GM21423 (cell line): ENCODE results near the gene LCE3B.
"Not testable (repeated sequence)": the region's sequence is repeated elsewhere in the genome, so short reads cannot be mapped to it uniquely, and the experiment has no call there.

Experiments
- ATAC-seq: cut with Tn5 transposase; IDR thresholded peaks from one replicate; pipeline ENCODE4 v1.9.1; 2021; ENCODE audit warnings: mild to moderate bottlenecking, moderate library complexity; ENCODE audit not compliant: unreplicated experiment

The LCE3B gene, protein sequence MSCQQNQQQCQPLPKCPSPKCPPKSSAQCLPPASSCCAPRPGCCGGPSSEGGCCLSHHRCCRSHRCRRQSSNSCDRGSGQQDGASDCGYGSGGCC

DNA sequence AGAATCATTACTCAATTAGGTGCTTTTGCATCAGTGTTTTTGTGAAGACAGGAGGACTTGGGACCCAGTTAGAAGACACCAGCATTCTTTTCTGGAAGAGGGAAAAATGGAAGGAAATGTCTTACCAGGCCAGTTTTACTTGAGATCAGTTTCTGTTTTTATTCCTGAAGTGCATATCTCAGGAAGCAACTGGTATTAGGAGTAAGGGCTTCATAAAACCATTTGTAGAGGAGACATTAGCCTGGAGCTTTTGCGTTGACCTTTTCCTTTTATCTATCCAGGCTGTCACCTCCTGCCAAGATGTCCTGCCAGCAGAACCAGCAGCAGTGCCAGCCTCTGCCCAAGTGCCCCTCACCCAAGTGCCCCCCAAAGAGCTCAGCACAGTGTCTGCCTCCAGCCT lies at the start of gene LCE3B:
Gene LCE3B, plus strand, starts transcription at position 301 of the 400 bp plus-strand sequence. Its CDS starts 0 bp downstream, at position 301.
- ATAC-seq, result no peak

DNA sequence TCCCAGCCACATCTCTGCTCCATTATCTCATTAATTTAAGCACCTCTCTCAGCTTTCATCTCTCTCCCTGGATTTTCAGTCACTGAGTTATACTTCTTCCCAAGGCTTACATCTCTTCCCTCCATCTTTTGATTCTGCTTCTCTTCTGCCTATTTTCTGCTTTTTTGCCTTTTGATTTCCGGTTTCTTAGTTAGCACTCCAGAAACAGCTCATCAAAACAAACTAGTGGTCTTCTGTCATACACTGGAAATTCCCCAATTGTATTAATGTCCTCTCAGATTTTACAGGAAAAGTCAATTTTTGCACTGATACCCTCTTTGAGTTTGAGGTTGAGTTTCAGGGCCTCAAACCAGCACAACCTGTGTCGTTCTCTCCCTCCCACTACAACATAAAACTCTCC lies 48.5 kb upstream of the LCE3B start:
- no peak for ATAC-seq

DNA sequence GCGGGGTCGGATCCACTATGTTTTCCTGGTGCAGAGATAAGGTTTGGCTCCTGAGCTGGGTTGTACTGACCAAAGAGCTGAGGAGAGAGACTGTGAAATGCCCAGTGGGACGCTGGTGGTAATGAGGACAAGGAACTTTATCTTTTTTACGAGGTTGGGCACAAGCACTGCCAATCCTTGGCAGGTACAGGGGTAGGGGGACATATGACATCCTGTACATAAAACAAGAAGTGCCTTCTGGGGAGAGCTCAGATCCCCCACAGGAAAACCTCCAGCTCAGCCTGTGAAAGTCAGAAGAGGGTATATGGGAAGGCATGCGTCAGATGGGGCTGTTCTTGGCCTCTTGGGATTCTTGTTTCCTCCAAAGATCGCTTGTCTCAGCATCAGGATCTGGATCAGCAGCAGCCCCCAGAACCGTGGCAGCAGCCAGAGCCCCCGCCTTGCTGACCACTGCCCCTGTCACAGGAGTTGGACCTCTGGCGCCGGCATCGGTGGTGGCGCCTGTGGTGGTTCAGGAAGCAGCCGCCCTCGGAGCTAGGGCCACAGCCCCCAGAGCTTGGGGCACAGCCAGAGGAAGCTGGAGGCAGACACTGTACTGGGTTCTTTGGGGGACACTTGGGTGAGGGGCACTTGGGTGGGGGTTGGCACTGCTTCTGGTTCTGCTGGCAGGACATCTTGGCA lies 47.9 kb upstream of the LCE3B start:
- no peak for ATAC-seq

DNA sequence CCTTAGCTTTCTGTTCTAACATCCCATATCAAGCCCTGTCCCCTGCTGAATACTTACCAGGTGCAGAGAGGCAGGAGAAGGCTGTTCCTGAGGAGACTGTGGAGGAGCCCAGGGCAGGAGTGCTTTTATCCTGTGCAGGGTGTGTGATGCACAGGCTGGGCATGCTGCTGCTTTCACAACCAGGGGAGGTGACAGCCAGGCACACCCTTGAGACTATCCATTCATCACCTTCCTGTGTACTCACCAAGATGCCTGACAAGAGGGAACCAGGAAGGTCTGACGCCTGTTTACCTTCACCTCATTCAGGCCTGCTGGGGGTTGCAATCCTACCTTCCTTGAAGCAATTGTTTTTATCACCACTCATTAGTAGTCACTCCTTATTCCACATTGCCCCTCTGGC lies 46.9 kb upstream of the LCE3B start, which contains the start of gene LCE3E:
Gene LCE3E, minus strand, starts transcription at position 100 of the 400 bp plus-strand sequence. CDS start 572 bp downstream, outside the sequence.
- no peak for ATAC-seq

DNA sequence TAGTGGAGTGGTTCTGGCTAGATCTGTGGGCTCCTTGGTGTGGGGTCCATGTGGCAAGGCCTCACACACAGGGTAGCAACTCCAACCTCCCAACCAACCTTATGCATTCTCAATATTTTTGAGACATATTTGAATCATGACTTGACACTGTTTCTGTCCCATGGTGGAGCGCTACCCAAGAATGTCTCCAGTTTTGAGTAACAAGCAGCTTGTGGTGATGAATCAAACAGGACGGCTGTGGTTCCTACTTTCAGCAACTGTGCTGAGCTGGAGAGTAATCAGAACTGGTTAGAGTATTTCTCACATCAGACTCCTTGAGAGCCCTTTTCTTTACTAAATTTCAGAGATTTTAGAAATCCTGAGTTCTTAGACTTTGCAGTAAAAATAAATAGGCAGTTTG lies 36.4 kb upstream of the LCE3B start:
- ATAC-seq, result no peak

DNA sequence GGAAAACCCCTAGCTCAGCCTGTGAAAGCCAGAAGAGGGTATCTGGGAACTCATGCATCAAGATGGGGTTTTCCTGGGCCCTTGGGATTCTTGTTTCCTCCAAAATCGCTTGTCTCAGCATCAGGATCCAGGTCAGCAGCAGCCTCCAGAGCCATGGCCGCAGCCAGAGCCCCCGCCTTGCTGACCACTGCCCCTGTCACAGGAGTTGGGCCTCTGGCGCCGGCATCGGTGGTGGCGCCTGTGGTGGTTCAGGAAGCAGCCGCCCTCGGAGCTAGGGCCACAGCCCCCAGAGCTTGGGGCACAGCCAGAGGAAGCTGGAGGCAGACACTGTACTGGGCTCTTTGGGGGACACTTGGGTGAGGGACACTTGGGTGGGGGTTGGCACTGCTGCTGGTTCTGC lies 34.1 kb upstream of the LCE3B start:
- not testable (repeated sequence) for ATAC-seq

DNA sequence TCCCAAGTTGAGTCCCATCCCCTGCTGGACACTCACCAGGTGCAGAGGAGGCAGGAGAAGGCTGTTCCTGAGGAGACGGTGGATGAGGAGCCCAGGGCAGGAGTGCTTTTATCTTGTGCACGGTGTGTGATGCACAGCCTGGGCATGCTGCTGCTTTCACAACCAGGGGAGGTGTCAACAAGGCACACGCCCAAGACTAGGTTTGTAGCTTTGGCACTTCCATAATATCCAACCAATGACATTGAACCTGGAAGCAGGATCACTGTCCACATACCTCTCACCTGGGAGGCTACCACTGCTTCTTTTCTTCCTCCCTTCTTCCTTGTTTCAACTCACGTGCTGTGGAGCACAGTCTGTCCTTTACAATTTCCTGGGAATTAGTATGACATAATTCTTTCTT lies 33.2 kb upstream of the LCE3B start, which contains the start of gene LCE3D:
Gene LCE3D, minus strand, starts transcription at position 84 of the 400 bp plus-strand sequence. CDS start 580 bp downstream, outside the sequence.
- ATAC-seq, result no peak

DNA sequence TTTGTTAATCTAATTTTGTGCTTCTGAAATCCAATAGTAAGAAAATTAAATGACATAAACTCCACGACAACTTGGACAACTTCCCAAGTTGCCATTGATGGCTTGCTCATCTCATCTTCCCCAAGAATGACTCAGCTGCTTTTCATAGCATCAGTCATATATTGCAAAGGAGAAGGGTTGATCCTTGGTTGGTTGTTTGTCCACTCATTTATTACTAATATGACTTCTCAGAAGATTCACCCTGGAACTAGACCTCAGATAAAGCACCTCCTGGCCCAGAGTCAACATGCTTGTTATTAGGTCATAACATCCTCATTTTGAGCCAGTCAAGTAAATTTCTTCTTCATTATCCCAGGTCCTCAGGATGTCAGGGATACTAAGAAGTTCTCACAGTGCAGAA lies 31.0 kb upstream of the LCE3B start:
- ATAC-seq, result no peak

DNA sequence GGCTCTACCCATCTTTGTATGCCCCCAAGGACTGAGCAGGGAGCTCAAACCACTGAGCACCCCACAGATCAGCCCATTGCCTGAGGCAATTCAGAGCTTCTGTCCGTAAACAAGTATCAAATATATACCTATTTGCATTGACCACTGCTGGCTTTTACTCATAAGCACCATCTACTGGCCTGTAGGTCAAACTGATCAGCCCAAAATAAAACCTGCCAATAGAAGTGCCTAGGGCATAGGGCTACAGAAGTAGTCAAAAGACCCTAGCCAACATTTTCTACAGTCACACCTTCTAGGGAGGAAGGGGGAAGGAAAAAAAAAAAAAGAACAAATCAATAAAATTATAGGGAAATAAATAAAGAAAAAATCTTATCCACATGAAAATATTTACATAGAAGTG lies 28.0 kb upstream of the LCE3B start:
- ATAC-seq, result no peak

DNA sequence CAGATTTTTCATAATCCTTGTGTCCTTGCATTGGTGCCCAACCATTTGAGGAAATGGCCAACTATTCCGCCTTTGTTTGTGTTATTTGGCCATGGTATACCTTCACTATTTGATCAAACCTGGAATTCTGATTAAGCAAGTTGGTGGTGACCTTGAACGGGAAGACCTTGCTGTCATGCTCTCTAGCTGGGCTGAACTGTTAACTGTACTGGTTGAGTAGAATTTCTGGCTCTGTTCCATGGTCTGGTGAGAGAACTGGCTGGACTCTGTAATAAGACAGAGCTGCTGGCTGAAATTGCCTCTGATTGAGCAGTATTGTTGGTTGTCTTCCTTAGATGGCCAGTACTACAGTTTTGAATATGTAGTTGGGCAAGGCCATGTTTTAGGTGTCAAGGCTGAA lies 16.6 kb upstream of the LCE3B start:
- no peak for ATAC-seq

DNA sequence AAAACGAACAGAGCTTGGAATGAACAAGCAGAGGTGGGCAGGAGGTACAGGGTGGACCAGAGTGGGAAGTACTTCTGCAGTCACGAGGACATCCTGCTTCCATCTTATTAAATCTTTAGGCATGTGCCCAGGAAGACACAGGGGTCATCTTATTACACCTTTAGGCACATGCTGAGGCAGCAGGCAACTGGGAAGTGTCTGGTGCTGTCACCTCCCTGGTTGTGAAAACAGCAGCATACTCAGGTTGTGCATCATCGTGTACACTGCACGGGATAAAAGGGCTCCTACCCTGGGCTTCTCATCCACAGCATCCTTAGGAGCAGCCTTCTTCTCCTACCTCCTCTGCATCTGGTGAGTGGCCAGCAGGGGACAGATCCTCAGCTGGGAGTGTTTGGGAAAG lies 13.7 kb upstream of the LCE3B start, which contains the start of gene LCE3C:
Gene LCE3C, plus strand, starts transcription at position 301 of the 400 bp plus-strand sequence. CDS start 498 bp downstream, outside the sequence.
- no peak for ATAC-seq

DNA sequence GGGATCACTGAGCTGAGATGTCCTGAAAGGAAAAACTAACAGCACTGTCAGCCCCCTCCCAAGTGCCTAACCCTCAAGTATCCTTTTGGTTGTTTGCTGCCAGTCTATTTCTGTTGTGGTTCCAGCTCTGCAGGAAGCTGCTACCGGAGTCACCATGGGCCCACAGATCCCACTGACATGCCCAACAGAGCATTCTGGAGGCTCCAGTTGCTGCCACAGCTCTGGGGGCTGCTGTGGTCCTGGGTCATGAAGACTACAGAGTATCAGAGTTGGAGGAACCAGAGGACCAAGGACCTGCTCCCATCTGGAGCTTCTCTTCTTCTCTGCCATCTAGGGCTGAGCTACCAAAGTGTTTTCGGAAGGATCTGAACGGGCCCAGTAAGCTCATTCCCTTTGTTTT lies 8.4 kb downstream of the LCE3B start:
- ATAC-seq, result no peak

DNA sequence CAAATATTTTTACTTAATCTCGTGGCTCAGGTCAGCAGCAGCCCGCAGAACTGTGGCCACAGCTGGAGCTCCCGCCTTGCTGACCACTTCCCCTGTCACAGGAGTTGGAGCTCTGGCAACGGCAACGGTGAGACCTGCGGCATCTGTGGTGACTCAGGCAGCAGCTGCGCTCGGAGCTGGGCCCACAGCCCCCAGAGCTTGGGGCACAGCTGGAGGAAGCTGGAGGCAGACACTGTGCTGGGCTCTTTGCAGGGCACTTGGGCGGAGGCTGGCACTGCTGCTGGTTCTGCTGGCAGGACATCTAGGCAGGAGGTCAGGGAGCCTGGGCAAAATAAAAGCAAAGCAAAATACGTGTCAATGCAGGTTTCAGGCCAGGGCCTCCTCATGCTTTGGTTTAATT lies 9.2 kb downstream of the LCE3B start, which contains the start of gene LCE3A:
Gene LCE3A, minus strand, starts transcription at position 301 of the 400 bp plus-strand sequence. Its CDS starts 0 bp downstream, at position 301.
- no peak for ATAC-seq

DNA sequence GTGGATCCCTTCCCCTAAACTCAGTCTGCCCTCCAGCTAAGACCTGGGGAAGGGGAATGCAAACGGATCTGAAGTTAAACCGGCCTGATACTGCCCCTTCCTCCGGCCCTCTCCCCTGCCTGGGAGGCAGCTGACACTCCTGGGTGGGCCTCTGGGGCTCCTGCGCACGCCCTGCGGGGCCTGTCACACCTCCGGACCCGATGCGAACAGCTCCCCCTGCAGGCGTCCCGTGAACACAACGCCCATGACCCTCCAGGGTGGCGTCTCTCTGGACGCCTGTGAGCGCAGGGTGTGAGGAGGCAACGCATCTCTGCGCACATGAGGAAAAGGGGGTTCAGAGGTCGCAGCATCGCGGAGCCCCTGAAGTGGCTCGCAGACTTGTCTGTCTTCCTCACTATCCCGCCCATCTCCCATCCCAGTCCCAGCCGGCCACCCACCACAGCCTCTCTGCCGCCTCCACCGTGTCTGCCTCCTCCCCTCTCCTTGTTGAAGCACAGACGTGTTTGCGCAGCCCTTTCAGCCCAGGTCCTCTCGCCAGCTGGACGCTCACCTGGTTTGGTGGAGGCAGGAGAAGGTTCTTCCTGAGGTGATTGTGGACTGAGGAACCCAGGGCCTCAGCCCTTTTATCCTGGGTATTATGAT lies 9.7 kb downstream of the LCE3B start:
- ATAC-seq, result no peak

DNA sequence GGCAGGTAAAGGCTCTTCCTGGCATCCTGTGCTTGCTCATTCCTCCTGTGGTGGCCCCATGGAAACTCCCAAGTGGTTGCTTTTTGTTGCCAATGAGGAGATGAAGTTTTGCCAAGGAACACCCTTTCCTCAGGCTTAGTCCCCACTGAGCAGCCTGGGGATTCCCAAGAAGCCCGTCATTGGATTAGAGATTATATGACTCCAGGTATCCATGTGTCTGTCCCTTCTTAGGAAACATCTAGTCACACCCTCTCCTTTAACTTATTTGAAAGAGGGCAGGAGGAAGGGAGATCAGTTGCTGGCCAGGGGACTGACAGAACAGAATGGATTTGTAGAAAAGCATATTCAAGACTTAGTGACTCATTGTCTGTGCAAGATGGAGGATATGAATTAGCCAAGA lies 13.1 kb downstream of the LCE3B start:
- no peak for ATAC-seq

DNA sequence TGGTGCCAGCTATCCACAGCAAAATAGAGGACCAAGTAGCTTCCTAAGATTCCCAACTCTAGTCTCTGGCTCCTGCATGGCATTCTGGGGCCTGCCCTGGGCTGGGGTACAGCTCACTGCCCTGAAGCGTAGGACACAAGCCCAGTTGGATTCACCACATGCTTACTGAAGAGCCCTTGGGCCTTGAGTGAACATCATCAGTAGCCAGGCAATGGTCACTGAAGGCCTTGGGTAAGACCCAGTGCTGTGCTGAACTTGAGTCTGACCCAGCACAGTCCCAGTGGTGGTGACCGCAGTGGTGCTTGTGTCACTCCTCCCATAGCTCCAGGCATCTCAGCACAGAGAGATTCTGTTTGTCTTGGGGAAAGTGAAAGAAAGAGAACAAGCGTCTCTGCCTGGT lies 17.0 kb downstream of the LCE3B start:
- ATAC-seq, result no peak

DNA sequence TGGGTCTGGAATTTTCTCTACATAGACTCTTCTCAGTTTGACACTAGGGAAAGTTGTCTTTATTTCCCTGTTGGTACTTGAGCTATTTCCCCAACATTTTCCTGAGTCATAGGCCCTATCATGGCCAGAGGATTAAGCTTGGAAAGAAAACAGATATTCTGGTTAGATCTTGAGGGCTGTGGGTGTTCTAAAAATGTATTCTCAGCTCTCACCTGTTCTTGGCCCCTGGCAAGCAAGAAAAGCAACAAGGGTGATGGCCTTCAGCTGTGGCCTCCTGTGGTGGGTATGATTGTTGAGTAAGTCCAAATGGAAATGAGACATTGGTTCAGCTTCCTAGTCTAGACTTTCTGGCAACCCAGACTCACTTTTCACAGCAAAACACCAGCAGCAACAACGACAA lies 26.7 kb downstream of the LCE3B start:
- ATAC-seq, result no peak

DNA sequence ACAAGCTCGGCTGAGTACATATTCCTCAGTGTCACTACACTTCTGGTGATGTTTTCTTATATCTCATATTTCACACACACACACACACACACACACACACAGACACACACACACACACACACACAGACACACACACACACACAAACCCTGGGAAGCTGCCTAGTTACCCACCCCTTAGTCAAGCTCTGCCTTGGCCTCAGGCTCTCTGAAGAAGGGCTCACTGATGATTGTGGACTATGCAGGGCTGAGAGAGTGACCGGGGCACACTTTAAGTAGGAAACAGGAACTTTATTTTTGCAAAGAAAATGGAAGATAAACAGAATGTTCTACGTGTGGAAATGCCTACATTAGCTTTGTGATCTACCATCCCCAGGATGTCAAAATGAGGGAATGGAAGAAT lies 30.3 kb downstream of the LCE3B start:
- ATAC-seq, result no peak

DNA sequence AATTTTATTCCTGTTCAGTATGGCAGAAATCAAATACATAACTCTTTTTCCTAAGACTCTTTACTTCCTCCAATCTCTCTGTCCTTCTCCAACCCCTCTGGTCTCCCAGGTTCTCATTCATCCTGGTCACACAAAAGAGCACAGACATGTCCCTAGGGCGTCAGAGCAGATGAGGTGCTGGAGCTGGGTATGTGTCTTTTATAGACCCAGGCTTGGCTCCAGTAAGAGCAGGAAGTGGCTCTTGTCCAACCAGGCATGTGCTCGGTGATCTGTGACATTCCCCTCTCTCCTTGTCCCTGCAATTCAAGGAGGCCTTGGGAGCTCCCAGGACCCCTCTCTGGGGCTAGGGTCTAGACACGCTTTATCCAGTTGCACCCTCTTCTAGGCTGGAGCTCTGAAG lies 31.5 kb downstream of the LCE3B start:
- ATAC-seq, result no peak

DNA sequence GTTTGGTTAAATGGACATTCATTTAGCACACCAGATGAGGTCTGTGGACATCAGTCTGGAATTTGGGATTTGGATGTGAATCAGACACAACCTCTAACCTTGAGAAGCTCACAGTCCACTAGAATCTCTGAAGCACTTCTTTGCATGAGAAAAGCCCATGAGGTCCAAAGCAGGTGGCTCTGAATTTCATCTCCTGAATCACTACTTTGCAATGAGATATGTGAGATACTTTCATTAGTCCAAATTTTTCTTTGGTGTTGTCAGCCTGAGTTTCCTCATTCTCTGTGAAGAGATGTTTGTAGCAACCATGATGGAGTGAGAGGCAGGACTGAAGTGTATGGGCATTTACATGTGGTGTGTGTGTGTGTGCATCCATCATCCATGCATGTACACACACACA lies 33.0 kb downstream of the LCE3B start:
- ATAC-seq, result no peak

DNA sequence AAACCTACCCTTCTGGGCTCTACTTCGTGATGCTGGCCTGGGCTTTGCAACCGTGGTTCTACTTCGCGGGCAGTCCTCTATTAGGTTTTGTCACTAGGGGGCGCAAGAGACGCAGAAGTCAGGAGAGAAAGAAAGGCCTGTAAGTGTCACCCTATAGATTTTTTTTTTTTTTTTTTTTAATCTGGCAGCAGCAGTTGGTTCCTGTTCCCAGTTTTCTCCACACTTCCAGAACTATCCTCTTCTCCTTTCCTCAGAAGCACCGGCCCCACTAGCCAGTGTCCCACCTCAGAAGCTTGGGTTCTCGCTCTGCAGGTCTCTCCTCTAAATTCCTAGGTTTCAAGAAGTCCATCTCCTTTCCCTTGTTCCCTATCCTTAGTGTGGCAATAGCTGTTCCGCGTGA lies 40.5 kb downstream of the LCE3B start:
- no peak for ATAC-seq

DNA sequence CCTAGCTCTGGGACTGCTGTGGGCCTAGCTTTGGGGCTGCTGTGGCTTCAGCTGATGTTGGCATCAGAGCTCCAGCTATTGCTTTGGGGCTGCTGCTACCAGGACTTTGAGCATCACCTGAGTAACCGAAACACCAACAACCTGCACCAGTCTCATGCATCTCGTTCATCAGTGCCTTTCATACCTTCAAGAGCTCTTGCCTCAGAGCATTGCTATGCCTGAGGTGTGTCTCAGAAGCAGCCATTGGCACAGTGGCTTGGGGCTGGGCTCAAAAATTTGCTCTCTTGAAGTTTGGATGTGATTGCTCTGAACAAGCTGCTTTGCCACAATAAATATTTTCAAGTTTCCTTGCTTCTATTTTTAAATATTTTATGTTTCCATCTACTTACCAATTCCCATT lies 42.8 kb downstream of the LCE3B start:
- no peak for ATAC-seq
